ENCODE measurements around the gene RPS24. TPM values are rescaled to one million over a fixed set of nuclear protein-coding genes. Genes with fewer than 3 reads are reported as not detected.

The RPS24 gene
- total RNA-seq, 1 donor from 2014 or later: 1,458 TPM

- Mint-ChIP-seq H3K4me3 (ENCODE audit: unreplicated experiment) (no peak overlapping the region), H3K4me1 (ENCODE audit: unreplicated experiment) (peaks cover 30% of the 10 kb centered on the region), H3K27ac (ENCODE audit: unreplicated experiment) (no peak overlapping the region), H3K27me3 (ENCODE audit: unreplicated experiment) (peaks cover 2% of the 10 kb centered on the region), H3K36me3 (ENCODE audit: low read depth, unreplicated experiment) (peaks cover 36% of the 10 kb centered on the region), H3K9me3 (ENCODE audit: unreplicated experiment) (no peaks in the 10 kb centered on the region)
- no peak for DNase-seq (ENCODE audit: low spot score)
- TF ChIP-seq CTCF (IDR thresholded peaks at IDR 0.05; ENCODE audit: unreplicated experiment): no peak
Measured at GRCh38 chr10:78038791-78039547, 5.3 kb downstream of the RPS24 start.

- Mint-ChIP-seq H3K27me3 (ENCODE audit: unreplicated experiment) (peaks cover 4% of the 10 kb centered on the region), H3K27ac (ENCODE audit: unreplicated experiment) (no peak overlapping the region), H3K4me3 (ENCODE audit: unreplicated experiment) (no peak overlapping the region), H3K4me1 (ENCODE audit: unreplicated experiment) (peaks cover 31% of the 10 kb centered on the region), H3K9me3 (ENCODE audit: unreplicated experiment) (no peaks in the 10 kb centered on the region), H3K36me3 (ENCODE audit: low read depth, unreplicated experiment) (peaks cover 36% of the 10 kb centered on the region)
- DNase-seq (ENCODE audit: low spot score): no peak
- no peak for TF ChIP-seq CTCF (IDR thresholded peaks at IDR 0.05; ENCODE audit: unreplicated experiment)
Measured at GRCh38 chr10:78039743-78040142, 6.1 kb downstream of the RPS24 start.

- H3K36me3 Mint-ChIP-seq (ENCODE audit: low read depth, unreplicated experiment): peaks cover 26% of the 10 kb centered on the region
- H3K9me3 Mint-ChIP-seq (ENCODE audit: unreplicated experiment): no peaks in the 10 kb centered on the region
- no peak for DNase-seq (ENCODE audit: low spot score)
- H3K27ac Mint-ChIP-seq (ENCODE audit: unreplicated experiment): peak overlapping the region; percentile 50
- H3K4me3 Mint-ChIP-seq (ENCODE audit: unreplicated experiment): peak overlapping the region; percentile 59
- no peak for TF ChIP-seq CTCF (IDR thresholded peaks at IDR 0.05; ENCODE audit: unreplicated experiment)
- H3K4me1 Mint-ChIP-seq (ENCODE audit: unreplicated experiment): peaks cover 24% of the 10 kb centered on the region
- peaks cover 4% of the 10 kb centered on the region for H3K27me3 Mint-ChIP-seq (ENCODE audit: unreplicated experiment)
Measured at GRCh38 chr10:78041170-78042057, 7.8 kb downstream of the RPS24 start.

- DNase-seq (ENCODE audit: low spot score): no peak
- no peak for TF ChIP-seq CTCF (IDR thresholded peaks at IDR 0.05; ENCODE audit: unreplicated experiment)
- peaks cover 18% of the 10 kb centered on the region for H3K4me1 Mint-ChIP-seq (ENCODE audit: unreplicated experiment)
- no peak overlapping the region for H3K27ac Mint-ChIP-seq (ENCODE audit: unreplicated experiment)
- peaks cover 20% of the 10 kb centered on the region for H3K36me3 Mint-ChIP-seq (ENCODE audit: low read depth, unreplicated experiment)
- peaks cover 4% of the 10 kb centered on the region for H3K27me3 Mint-ChIP-seq (ENCODE audit: unreplicated experiment)
- no peaks in the 10 kb centered on the region for H3K9me3 Mint-ChIP-seq (ENCODE audit: unreplicated experiment)
- no peak overlapping the region for H3K4me3 Mint-ChIP-seq (ENCODE audit: unreplicated experiment)
Measured at GRCh38 chr10:78042058-78042751, 8.5 kb downstream of the RPS24 start.
